CD14-positive monocyte (primary cell): ENCODE measurements around the gene ABHD1. TPM values are rescaled to one million over a fixed set of nuclear protein-coding genes. Genes with fewer than 3 reads are reported as not detected.

Experiments used
- DNase-seq, 3 donors: peaks; one replicate each; pipeline ENCODE4 v3.0.0-alpha.2; 2011 to 2022
- H2AFZ ChIP-seq: 2 replicates; pipeline ENCODE4 v1.6.0; 2012; ENCODE audit warnings: mild to moderate bottlenecking, low read depth, low read length, inconsistent platforms; ENCODE audit not compliant: insufficient read depth, poor library complexity, severe bottlenecking
- H3K27ac ChIP-seq, 2 donors: 1 replicate in 1 of 2; 2 replicates in 1 of 2; pipeline ENCODE4 v1.5.1; 2012 to 2013; ENCODE audit warnings: low read length in 2 of 2, control low read depth in 1 of 2, inconsistent platforms in 1 of 2, low read depth in 1 of 2, mild to moderate bottlenecking in 1 of 2
- H3K27me3 ChIP-seq, 2 donors: one replicate each; pipeline versions ENCODE4 v1.6.0 to v1.6.1; 2011 to 2013; ENCODE audit warnings: low read length in 2 of 2; ENCODE audit not compliant: control insufficient read depth in 2 of 2, insufficient read depth in 2 of 2
- H3K36me3 ChIP-seq, 2 donors: replicated peaks in 1 of 2; 1 replicate in 1 of 2; 2 replicates in 1 of 2; pipeline versions ENCODE4 v1.5.1 to v1.6.1; 2012 to 2013; ENCODE audit warnings: low read length in 2 of 2, control low read depth in 1 of 2, inconsistent platforms in 1 of 2, mild to moderate bottlenecking in 1 of 2; ENCODE audit not compliant: insufficient read depth in 2 of 2, control insufficient read depth in 1 of 2
- H3K4me1 ChIP-seq, 2 donors: 1 replicate in 1 of 2; 2 replicates in 1 of 2; pipeline versions ENCODE4 v1.5.1 to v1.6.1; 2012 to 2013; ENCODE audit warnings: low read length in 2 of 2, control low read depth in 1 of 2, inconsistent platforms in 1 of 2, mild to moderate bottlenecking in 1 of 2, moderate library complexity in 1 of 2; ENCODE audit not compliant: insufficient read depth in 2 of 2, control insufficient read depth in 1 of 2
- H3K4me2 ChIP-seq: replicated peaks from 2 replicates; pipeline ENCODE3; 2012; ENCODE audit warnings: low read length, moderate library complexity, mild to moderate bottlenecking; ENCODE audit not compliant: poor library complexity, severe bottlenecking; ENCODE audit errors: extremely low read depth
- H3K4me3 ChIP-seq, 3 experiments: fragments of 200-600 bp in 1 of 3; sonication (generic) in 1 of 3; replicated peaks in 1 of 3; 1 replicate in 2 of 3; 2 replicates in 1 of 3; pipeline ENCODE4 v1.5.1; 2011 to 2013; ENCODE audit warnings: low read length in 3 of 3, mild to moderate bottlenecking in 3 of 3, control low read depth in 2 of 3, low read depth in 2 of 3, inconsistent platforms in 1 of 3, moderate library complexity in 1 of 3
- H3K79me2 ChIP-seq: 2 replicates; pipeline ENCODE4 v1.6.0; 2012; ENCODE audit warnings: mild to moderate bottlenecking, control low read depth, inconsistent platforms, low read length, moderate library complexity; ENCODE audit not compliant: insufficient read depth
- H3K9ac ChIP-seq: 2 replicates; pipeline ENCODE4 v1.6.0; 2017; ENCODE audit warnings: low read length, mild to moderate bottlenecking; ENCODE audit not compliant: insufficient read depth, poor library complexity, severe bottlenecking
- H3K9me3 ChIP-seq, 2 donors: replicated peaks in 1 of 2; 1 replicate in 1 of 2; 2 replicates in 1 of 2; pipeline versions ENCODE4 v1.5.1 to v1.6.1; 2012 to 2013; ENCODE audit warnings: low read length in 2 of 2, control low read depth in 1 of 2; ENCODE audit not compliant: control insufficient read depth in 1 of 2, insufficient read depth in 1 of 2
- H4K20me1 ChIP-seq: 2 replicates; pipeline ENCODE4 v1.6.0; 2012; ENCODE audit warnings: mild to moderate bottlenecking, low read length, control low read depth, moderate library complexity; ENCODE audit not compliant: insufficient read depth
- H3K27ac Mint-ChIP-seq, 7 donors: one replicate each; pipeline ENCODE4 v1.8.0; 2020; ENCODE audit warnings: mild to moderate bottlenecking in 7 of 7, mixed read lengths in 7 of 7, moderate library complexity in 6 of 7, inconsistent platforms in 2 of 7
- H3K27me3 Mint-ChIP-seq, 3 donors: one replicate each; pipeline ENCODE4 v1.8.0; 2021 to 2022; ENCODE audit warnings: low read depth in 3 of 3, mild to moderate bottlenecking in 3 of 3, mixed read lengths in 3 of 3, moderate library complexity in 3 of 3, inconsistent platforms in 1 of 3
- H3K36me3 Mint-ChIP-seq, 2 donors: one replicate each; pipeline ENCODE4 v1.8.0; 2020; ENCODE audit warnings: mixed read lengths in 2 of 2, inconsistent platforms in 1 of 2, mild to moderate bottlenecking in 1 of 2
- H3K4me1 Mint-ChIP-seq: one replicate; pipeline ENCODE4 v1.8.0; 2020; ENCODE audit warnings: mild to moderate bottlenecking, mixed read lengths
- H3K4me3 Mint-ChIP-seq, 2 donors: one replicate each; pipeline ENCODE4 v1.8.0; 2020; ENCODE audit warnings: mild to moderate bottlenecking in 2 of 2, mixed read lengths in 2 of 2, moderate library complexity in 1 of 2
- H3K9me3 Mint-ChIP-seq, 7 donors: one replicate each; pipeline ENCODE4 v1.8.0; 2020 to 2022; ENCODE audit warnings: mixed read lengths in 7 of 7, mild to moderate bottlenecking in 6 of 7, moderate library complexity in 6 of 7, inconsistent platforms in 2 of 7
- CTCF ChIP-seq: fragments of 200-600 bp; IDR thresholded peaks from one replicate; pipeline ENCODE4 v1.8.0; 2022; ENCODE audit warnings: antibody characterized with exemption, mild to moderate bottlenecking
- WGBS: methylation state at CpG from one replicate; pipeline ENCODE4 v1.1.5; 2013; ENCODE audit warnings: missing lambda C conversion rate; ENCODE audit not compliant: insufficient coverage; 5-methylcytosine and 5-hydroxymethylcytosine counted together
- intact Hi-C, 2 donors: fragments of 100-400 bp; cut with micrococcal nuclease; formaldehyde crosslinking; loops; one replicate each; pipeline versions ENCODE4 v1.15.0 to v1.15.1; 2023
- polyA plus RNA-seq, 3 donors: library from polyadenylated mRNA; depleted of rRNA in 1 of 3; unstranded in 2 of 3; stranded (reverse) in 1 of 3; fragments of 300-500 nt in 2 of 3; fragments of >200 nt in 1 of 3; fragmentation: Illumina TruSeq in 2 of 3; gene quantifications; 1 replicate in 2 of 3; 2 replicates in 1 of 3; pipeline ENCODE4 v1.2.3, GENCODE V29; 2012 to 2021

ABHD1 gene
- polyA plus RNA-seq, 3 donors = 0.08 to 1.2 (median 0.25) TPM

DNA sequence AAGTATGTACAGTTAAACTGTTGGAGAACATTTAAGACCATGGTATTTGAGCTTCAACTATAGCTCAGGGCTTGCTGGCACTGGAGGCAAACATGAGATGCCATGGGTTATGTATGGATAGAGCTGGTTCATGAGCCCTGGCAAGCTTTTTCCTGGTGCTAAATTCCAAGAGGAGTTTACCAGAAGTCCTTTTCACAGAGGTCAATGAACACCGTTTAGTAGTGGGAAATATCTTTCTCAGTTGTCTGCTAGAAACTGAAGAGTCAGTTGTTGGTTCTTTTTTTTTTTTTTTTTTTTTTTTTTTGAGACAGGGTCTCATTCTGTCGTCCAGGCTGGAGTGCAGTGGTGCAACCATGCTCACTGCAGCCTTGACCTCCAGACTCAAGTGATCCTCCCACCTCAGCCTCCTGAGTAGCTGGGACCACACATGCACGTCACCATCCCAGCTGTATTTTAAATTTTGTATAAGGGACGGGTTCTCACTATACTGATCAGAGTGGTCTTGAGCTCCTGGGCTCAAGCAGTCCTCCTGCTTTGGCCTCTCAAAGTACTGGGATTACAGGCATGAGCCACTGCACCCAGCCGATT is 35.7 kb upstream of the ABHD1 start:
- TF ChIP-seq CTCF = no peak
- Mint-ChIP-seq H3K36me3 (peaks cover 0 to 3% of the 10 kb centered on the region in 2 donors), H3K4me1 (peaks cover 23% of the 10 kb centered on the region), H3K4me3 (no peak overlapping the region), H3K27me3 (peaks cover 0 to 7% (median 5%) of the 10 kb centered on the region in 3 donors), H3K27ac (no peak overlapping the region), H3K9me3 (no peaks in the 10 kb centered on the region)
- no peak overlapping the region for H3K4me2 ChIP-seq
- no peaks in the 10 kb centered on the region for H3K9me3 ChIP-seq
- H3K27me3 ChIP-seq = no peaks in the 10 kb centered on the region
- intact Hi-C loops = loop anchor here (5.0 kb wide), 2 partner anchors 36 to 124 kb away; partner anchors contain the start of genes AGBL5 (in 2 of the 2), ATRAID (in 1 of the 2) and SLC5A6 (in 1 of the 2)
- H2AFZ ChIP-seq = no peak overlapping the region
- H3K27ac ChIP-seq = no peak overlapping the region
- no peaks in the 10 kb centered on the region for H3K79me2 ChIP-seq
- no peak overlapping the region for H3K4me3 ChIP-seq
- no peaks in the 10 kb centered on the region for H4K20me1 ChIP-seq
- no peak for DNase-seq
- no peaks in the 10 kb centered on the region for H3K36me3 ChIP-seq
- no peak overlapping the region for H3K9ac ChIP-seq
- H3K4me1 ChIP-seq = peaks cover 18 to 25% of the 10 kb centered on the region in 2 donors
- WGBS = 100% methylated on average over 1 of the region's 5 CpGs

DNA sequence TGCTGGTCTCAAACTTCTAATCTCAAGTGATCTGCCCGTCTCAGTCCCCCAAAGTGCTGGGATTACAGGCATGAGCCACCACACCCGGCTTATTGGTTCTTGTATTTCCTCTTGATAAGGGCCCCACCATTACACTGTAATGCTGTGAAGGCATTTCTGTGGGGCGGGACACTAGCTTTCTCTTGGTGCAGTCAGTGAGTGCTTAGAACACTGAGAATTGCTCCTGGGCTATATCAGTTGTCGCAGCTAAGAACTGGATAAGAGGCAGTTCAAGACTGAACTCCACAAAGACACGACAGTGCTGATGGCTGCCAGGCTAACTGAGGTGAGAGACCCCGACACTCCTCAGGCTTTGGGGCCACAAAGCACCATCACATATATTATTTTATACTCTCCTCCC is 35.0 kb upstream of the ABHD1 start:
- Mint-ChIP-seq H3K4me1 (peaks cover 23% of the 10 kb centered on the region), H3K27me3 (peaks cover 0 to 7% (median 6%) of the 10 kb centered on the region in 3 donors), H3K36me3 (peaks cover 0 to 3% of the 10 kb centered on the region in 2 donors), H3K27ac (no peak overlapping the region), H3K4me3 (no peak overlapping the region), H3K9me3 (no peaks in the 10 kb centered on the region)
- Histone ChIP-seq H3K9me3 (no peaks in the 10 kb centered on the region), H4K20me1 (no peaks in the 10 kb centered on the region), H3K9ac (no peak overlapping the region), H3K4me2 (no peak overlapping the region), H3K36me3 (no peaks in the 10 kb centered on the region), H3K4me1 (peaks cover 18 to 25% of the 10 kb centered on the region in 2 donors), H3K27ac (no peak overlapping the region), H3K4me3 (no peak overlapping the region), H3K27me3 (no peaks in the 10 kb centered on the region), H3K79me2 (no peaks in the 10 kb centered on the region), H2AFZ (no peak overlapping the region)
- 100% methylated on average over 3 of the region's 6 CpGs for WGBS
- TF ChIP-seq CTCF = no peak
- intact Hi-C loops = loop anchor here (5.0 kb wide), 2 partner anchors 36 to 124 kb away; partner anchors contain the start of genes AGBL5 (in 2 of the 2), ATRAID (in 1 of the 2) and SLC5A6 (in 1 of the 2)
- no peak for DNase-seq
